Subcutaneous adipose tissue (tissue), 4 donors: ENCODE results near the gene ITPRIPL2. TPM values are rescaled to one million over a fixed set of nuclear protein-coding genes. Genes with fewer than 3 reads are reported as not detected.

ENCODE experiments used
- total RNA-seq, 4 donors: library from RNA; depleted of rRNA; stranded (reverse); fragments of >200 nt; gene quantifications; one replicate each; pipeline ENCODE4 v1.1.0, GENCODE V29; 2016
- TF ChIP-seq, protein P1 (sequence below): fragments of 450-650 bp; IDR thresholded peaks from one replicate; pipeline ENCODE4 v1.5.1; 2016; ENCODE audit warnings: low read depth, mild to moderate bottlenecking, control low read depth, antibody characterized with exemption, moderate library complexity

ITPRIPL2 gene
- total RNA-seq, 4 donors from 2014 or later: 45.0 to 72.0 (median 56.7) TPM

DNA sequence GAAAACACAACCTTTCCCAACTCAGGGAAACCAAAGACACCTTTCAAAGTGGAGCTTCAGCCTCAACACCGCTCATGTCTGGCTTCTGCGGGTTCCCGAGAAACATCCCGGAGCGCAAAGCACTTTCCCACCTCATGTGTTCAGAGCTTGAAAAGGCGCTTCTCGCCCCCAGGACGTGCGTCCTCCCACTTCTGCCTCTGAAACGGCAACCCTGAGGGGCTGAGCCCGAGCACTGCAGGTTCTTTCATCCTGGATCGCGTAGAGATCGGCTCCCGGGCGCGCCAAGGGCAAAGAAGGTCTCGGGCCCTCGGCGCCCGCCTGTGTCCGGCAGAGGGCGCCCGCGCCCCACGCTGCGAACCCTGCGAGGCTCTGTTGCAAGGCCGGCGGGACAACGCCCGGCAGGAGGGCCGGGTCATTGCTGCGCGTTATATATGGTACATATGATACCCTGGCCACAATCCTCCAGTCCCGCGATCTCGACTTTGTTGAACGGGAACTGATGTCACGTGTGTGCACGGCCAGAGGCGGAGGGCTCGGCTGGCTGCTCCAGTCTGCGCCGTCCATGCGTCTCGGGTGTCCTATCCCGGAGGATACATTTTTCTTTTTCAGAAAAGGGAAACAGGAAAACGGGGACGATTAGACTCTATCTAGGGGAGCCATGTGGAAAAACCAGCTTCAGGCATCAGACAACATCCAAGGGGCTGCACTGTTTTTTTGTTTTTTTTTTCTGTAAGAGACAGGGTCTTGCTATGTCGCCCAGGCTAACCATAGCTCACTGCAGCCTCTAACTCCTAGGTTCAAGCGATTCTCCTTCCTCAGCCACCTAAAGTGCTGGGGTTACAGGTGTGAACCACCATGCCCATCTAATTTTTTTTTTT lies 27.2 kb upstream of the ITPRIPL2 start:
- TF ChIP-seq, protein P1, sequence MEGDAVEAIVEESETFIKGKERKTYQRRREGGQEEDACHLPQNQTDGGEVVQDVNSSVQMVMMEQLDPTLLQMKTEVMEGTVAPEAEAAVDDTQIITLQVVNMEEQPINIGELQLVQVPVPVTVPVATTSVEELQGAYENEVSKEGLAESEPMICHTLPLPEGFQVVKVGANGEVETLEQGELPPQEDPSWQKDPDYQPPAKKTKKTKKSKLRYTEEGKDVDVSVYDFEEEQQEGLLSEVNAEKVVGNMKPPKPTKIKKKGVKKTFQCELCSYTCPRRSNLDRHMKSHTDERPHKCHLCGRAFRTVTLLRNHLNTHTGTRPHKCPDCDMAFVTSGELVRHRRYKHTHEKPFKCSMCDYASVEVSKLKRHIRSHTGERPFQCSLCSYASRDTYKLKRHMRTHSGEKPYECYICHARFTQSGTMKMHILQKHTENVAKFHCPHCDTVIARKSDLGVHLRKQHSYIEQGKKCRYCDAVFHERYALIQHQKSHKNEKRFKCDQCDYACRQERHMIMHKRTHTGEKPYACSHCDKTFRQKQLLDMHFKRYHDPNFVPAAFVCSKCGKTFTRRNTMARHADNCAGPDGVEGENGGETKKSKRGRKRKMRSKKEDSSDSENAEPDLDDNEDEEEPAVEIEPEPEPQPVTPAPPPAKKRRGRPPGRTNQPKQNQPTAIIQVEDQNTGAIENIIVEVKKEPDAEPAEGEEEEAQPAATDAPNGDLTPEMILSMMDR: no peak

DNA sequence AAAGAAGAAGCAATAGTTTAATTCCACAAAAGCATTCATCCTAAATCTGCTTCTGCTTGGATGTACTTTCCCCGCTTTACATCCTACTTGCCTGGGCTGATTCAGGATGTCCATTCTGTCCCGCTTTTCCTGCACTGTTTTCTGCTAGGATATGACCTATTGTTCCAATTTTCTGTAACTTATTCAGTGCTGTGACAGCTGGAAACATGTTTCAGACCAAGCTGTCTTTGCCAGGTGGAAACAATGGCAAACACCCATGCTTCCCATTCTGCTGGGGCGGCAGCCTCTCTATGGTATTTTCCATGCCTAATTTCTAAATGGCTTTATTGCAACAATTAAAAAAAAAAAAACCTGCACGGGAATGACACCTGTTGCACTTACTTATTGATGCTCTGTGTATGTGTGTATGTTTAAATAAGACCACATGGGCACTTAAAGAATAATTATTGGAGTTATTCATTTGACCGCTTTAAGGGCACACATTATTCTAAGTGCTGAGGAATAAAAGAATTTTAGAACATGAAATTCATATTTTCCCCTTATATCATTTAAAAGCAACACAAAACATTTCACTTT lies 25.3 kb upstream of the ITPRIPL2 start:
- TF ChIP-seq, protein P1: no peak

DNA sequence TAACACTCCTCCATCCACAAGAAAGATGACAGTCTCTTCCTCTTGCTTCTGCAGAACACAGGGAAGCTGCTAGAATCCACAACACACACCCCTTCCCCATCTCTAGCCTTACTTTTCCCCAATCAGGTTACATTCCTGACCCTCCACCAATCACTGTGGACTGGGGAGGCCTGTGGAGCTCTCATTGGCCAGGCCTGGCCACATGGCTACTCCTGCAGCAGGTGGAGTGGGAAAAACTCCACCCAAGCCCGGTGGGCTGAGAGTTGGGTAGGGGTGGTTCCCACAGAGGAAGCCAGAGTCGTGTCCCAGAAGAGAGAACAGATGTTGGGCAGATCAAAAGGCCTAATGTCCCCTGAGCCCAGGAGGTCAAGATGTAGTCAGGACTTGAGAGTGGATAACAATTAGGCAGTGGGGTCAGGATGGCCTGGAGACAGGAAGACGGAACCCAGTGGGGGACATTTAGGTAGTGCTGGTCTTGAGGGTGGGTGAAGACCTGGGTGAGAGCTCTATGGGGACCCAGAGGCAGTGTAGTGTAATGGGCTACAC lies 24.3 kb upstream of the ITPRIPL2 start:
- TF ChIP-seq, protein P1: no peak

DNA sequence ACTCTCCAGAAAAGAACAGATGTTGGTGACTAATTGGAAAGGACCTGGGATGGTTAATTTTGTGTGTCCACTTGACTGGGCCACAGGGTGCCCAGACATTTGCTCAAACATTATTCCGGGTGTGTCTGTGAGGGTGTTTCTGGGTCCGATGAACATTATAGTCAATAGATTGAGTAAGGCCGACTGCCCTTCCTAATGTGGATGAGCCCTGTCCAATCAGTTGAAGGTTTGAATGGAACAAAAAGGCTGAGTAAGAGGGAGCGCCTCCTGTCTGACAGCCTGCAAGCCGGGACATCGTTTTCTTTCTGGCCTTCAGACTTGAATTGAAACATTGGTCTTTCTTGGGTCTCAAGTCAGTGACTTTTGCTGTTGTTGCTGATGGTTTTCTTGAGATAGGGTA lies 22.8 kb upstream of the ITPRIPL2 start:
- TF ChIP-seq, protein P1: no peak

DNA sequence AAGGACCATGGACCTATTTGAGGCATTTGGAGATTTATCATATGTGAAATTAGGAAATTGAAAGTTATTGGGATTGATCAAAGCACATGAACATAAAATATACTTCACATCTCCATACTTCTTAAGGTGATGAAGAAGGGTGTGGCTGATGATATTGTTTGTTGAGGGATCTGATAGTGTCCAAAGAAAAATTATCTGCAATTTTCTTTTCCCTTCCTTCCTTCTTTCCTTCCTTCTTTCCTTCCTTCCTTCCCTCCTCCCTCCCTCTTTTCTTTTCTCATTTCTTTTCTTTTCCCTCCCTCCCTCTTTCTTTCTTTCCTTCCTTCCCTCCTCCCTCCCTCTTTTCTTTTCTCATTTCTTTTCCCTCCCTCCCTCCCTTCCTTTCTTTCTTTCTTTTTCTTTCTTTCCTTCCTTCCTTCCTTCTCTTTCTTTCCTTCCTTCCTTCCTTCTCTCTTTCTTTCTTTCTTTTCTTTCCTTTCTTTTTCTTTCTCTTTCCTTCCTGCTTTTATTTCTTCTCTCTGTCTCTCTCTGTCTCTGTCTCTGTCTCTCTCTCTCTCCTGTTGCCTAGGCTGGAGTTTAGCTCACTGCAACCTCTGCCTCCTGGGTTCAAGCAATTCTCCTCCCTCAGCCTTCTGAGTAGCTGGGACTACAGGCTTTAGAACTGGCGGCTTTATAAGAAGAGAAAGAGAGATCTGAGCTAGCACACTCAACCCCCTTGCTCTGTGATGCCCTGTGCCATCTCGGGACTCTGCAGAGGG lies 20.9 kb upstream of the ITPRIPL2 start:
- TF ChIP-seq, protein P1: no peak

DNA sequence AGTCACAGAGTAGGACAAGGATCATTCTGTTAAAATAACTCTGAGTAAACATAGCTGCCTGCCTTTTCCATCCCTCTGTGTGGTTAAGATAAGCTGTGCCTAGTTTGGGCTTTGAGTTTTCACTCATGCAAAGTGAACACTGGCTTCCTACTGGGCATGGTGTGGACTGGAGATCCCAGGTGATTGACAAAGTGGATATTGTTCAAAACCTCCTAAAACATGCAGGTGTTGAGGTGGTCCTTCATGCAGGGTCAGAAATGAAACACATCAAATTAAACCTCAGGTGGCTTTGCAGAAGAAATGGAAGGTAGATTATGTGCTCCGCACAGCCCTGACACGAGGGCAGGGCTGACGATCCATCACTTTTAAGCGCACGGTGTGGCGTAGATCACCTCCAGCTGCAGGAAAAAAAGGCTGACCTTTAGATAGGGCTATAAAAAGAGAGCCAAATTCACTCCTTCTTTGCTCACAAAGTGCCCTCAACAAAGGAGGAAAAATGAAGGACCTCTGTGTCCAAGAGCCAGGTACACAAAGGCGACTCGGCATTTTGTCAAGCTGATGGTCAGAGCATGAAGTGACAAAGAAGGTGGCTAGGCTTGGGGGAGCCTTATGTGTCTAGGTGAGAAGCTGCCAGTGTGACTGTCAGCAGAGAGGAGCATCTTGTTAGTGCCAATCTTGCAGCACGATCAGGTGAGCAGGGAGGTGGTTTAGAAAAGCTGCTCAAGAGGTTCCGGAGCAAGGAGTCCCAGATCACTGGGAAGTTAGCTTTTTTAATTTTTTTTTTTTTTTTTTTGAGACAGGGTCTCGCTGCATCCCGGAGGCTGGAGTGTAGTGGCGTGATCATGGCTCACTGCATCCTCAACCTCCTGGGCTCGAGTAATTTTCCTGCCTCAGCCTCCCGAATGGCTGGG lies 19.9 kb upstream of the ITPRIPL2 start:
- TF ChIP-seq, protein P1: no peak
